Epithelial cell of esophagus (primary cell): ENCODE results near the gene SERPINA4.

Experiments used
- DNase-seq: peaks from one replicate; pipeline ENCODE4 v3.0.0; 2010; ENCODE audit warnings: low read depth
- H3K4me3 ChIP-seq: 2 replicates; pipeline ENCODE4 v1.5.1; 2011; ENCODE audit warnings: mild to moderate bottlenecking, low read length, control low read depth
- TF ChIP-seq, protein P1 (sequence below): IDR thresholded peaks from 2 replicates; pipeline ENCODE4 v1.5.1; 2011; ENCODE audit warnings: low read depth, mild to moderate bottlenecking, low read length, control low read depth, inconsistent platforms; ENCODE audit not compliant: insufficient read depth; ENCODE audit errors: missing control alignments

The SERPINA4 gene

DNA sequence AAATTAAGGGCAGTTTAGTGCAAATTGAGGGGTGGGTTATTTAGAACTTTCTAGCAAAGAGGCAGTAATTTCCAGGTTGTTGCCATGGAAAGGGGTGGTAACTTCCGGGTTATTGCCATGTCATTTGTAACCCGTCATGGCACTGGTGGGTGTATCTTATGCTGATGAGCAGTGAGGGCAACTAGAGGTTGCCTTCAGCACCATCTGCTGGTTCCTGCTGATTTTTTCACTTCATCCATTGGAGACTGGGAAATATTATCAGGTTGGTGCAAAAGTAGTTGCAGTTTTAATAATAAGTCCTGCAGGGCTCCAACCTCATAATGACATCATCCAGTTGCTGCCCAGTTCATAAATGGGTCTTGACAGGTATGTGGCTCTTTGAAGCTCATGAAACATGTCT is 24.4 kb upstream of the SERPINA4 start:
- TF ChIP-seq, protein P1, sequence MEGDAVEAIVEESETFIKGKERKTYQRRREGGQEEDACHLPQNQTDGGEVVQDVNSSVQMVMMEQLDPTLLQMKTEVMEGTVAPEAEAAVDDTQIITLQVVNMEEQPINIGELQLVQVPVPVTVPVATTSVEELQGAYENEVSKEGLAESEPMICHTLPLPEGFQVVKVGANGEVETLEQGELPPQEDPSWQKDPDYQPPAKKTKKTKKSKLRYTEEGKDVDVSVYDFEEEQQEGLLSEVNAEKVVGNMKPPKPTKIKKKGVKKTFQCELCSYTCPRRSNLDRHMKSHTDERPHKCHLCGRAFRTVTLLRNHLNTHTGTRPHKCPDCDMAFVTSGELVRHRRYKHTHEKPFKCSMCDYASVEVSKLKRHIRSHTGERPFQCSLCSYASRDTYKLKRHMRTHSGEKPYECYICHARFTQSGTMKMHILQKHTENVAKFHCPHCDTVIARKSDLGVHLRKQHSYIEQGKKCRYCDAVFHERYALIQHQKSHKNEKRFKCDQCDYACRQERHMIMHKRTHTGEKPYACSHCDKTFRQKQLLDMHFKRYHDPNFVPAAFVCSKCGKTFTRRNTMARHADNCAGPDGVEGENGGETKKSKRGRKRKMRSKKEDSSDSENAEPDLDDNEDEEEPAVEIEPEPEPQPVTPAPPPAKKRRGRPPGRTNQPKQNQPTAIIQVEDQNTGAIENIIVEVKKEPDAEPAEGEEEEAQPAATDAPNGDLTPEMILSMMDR: peak; percentile 13
- DNase-seq: peak; percentile 4
- H3K4me3 ChIP-seq: no peak overlapping the region

DNA sequence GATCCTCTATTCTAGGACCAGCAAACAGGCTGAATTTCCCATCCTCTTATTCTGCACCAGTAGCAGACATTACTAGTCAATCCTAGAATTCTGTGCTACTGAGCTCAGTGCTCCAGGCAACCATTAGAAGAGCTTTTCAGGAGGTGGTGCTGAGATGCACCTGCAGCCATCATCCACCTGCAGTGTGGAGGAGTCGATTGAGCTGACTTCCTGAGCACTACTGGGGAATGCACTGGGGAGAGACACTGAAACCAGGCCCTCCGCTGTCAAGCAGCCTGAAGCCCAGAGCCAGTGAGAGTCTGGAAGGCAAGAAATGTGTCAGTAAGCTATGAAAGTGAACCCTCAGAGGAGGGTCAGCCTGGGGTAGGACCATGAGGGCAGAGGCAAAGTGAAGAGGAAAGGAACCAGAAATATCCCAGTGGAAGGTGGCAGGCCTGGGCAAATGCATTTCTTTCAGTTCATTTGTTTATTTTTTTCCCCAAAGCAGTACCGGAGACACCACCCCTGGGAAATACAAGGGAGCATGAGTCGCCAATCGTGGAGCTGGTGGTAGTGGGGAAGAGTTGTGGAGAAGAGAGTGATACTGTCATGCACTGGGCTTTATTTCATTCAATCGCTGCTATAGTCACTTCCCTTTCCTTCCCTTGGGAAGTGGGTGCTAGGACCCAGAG is 23.0 kb upstream of the SERPINA4 start:
- no peak overlapping the region for H3K4me3 ChIP-seq
- no peak for DNase-seq
- TF ChIP-seq, protein P1: no peak

DNA sequence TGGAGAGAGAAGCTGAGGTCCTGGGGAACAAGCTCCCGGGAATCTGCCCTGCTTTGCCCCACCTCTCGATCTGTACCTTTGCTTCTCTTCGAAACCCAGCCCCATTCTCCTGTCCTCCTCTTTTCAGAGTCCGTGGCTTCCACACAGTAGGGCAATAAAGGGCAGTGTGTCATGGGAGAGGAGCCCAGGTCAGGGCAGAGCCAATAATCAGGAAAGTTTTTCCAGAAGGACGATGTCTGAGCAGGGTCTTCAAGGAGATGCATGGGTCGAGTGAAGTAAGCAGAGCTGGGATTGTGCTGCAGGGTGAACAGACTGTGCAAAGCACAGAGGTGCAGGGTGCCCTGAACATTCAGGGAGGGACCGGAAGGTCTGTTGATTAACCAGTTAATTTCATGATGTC is 22.1 kb upstream of the SERPINA4 start:
- TF ChIP-seq, protein P1: no peak
- DNase-seq: no peak
- H3K4me3 ChIP-seq: no peak overlapping the region

DNA sequence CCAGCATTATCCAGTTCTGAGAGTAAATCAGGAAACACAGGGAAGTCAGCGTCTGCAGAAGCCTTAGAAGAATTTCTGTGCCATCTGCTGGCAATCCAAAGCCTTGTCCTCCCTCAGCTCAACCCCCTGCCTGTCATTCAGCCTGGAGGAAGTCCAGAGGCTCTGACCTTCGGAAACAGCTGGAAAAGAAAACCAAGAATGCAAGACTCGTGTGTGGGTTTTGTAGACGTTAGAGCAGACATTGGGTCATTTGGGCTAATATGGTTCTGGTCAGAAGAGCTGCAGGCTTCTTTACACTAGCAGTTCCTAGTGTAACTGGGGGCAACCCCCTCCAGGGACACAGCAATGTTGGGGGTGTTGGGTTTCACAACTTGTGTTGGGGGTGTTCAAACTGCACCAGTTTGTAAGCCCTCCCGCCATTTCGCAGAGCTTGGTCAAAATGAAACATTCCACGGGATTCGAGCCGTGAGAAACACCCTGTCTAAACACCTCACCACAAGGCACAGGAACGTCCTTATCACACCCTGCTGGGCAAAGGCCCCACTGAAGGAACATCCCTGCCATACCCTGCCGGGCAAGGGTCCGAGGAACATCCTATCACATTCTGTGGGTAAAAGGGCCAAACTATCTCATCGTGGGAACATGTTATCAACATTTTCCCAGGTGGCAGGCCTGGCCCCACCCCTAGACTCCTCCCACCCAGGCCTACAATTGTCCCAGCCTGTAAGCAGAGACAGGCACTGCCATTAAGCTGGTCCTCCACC is 21.0 kb upstream of the SERPINA4 start:
- DNase-seq: no peak
- TF ChIP-seq, protein P1: no peak
- no peak overlapping the region for H3K4me3 ChIP-seq

DNA sequence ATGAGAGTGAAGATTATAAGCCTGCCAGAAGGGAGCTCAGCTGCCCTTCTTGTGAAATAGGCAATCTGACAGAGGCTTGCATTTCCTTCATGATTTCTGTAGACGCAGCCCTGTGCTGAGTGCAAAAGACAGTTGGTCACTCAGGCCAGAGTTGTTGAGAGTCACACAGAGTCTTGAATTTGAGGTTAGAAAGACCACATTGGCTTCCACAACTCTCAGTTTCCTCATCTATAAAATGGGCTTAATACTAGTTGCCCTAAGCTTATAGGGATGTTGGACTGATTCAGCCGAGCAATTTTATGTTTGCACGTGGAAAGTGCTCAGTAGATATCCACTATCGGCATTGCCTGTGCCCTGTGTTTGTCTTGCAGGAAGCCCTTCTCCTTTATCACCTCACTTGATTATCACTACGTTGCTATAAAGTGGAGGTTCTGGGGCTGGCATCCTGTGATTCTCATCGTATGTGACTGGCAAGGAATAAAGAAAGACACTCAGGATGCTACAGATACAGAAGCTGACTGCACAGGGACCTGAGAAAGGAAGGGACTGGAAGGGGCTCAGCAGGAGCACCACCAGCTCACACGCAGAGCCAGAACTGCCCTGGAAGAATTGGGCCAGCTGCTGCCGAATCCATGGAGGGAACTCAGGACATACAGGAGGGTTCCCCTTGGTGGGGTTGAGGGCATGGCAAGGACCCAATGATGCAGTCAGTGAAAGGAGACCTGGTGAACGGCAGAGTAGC is 19.8 kb upstream of the SERPINA4 start:
- DNase-seq: no peak
- no peak overlapping the region for H3K4me3 ChIP-seq
- TF ChIP-seq, protein P1: no peak

DNA sequence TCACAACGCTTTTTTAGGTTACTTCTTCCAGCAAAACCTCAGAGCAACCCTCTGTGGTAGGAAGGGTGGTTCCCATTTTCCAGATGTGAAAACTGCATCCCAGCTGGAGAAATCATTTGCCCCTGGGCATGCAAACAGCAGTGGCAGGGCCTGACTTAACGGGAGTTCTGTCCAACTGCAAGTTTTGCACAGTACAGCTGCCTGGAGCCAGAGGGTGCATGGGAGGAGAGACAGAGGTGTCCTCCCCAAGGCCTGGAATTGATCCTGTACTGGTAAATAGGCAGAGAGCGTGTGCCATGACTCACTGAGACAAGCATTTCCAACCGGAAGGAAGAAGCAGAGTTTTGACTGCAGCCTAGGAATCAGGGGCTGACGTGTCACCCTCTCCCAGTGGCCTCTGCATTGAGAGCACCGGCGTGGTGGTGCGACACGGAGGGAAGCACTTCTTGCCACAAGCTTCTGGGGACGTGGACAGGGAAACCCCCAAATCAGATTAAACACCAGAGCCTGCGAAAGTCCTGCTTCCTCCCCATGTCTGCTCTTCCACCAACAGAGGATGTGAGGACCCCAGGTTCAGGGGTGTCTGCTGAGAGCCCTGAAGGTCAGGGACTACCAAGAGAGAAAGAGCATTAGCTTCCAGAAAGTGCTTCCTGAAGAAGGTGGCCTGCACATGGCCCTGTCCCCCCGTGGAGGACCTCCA is 19.0 kb upstream of the SERPINA4 start:
- H3K4me3 ChIP-seq: no peak overlapping the region
- DNase-seq: no peak
- TF ChIP-seq, protein P1: no peak
